Stimulated activated CD4-positive, alpha-beta T cell treated with anti-CD3 and anti-CD28 coated beads, Interleukin-2, amount 100 ng/mL, for 4 hours (primary cell): ENCODE measurements around the gene CNGB1.
"Not testable (repeated sequence)": the region's sequence is repeated elsewhere in the genome, so short reads cannot be mapped to it uniquely, and the experiment has no call there.

Experiments used
- DNase-seq: peaks from one replicate; pipeline ENCODE4 v3.0.0-alpha.2; 2020; ENCODE audit warnings: low read depth

Gene CNGB1

GRCh38 chr16:57970970-57971369, at the start of gene CNGB1:
CNGB1 (minus strand) TSS chr16:57971128; CDS start chr16:57967286, 3,842 bp downstream.
- DNase-seq, result no peak

- no peak for DNase-seq
These were observed 49.1 kb upstream of the CNGB1 start for GRCh38 chr16:58019866-58020538.

- no peak for DNase-seq
These were observed 47.9 kb upstream of the CNGB1 start for GRCh38 chr16:58018803-58019202.

- DNase-seq, result no peak
These were observed 46.0 kb upstream of the CNGB1 start for GRCh38 chr16:58016840-58017446.

GRCh38 chr16:58013201-58013956, 42.5 kb upstream of the CNGB1 start:
- DNase-seq, result no peak

GRCh38 chr16:58012481-58012880, 41.6 kb upstream of the CNGB1 start:
- DNase-seq, result no peak

- no peak for DNase-seq
These were observed 40.7 kb upstream of the CNGB1 start for GRCh38 chr16:58011652-58012051.

- no peak for DNase-seq
These were observed 40.0 kb upstream of the CNGB1 start for GRCh38 chr16:58010886-58011285.

GRCh38 chr16:58009856-58010416, 39.0 kb upstream of the CNGB1 start:
- no peak for DNase-seq

GRCh38 chr16:58004736-58005135, 33.8 kb upstream of the CNGB1 start:
- not testable (repeated sequence) for DNase-seq

GRCh38 chr16:58002936-58003335, 32.0 kb upstream of the CNGB1 start:
- DNase-seq, result no peak

GRCh38 chr16:58002416-58002800, 31.5 kb upstream of the CNGB1 start:
- DNase-seq, result no peak

GRCh38 chr16:58001781-58002415, 31.0 kb upstream of the CNGB1 start:
- DNase-seq, result no peak

- peak; percentile 73 for DNase-seq
These were observed 30.1 kb upstream of the CNGB1 start, which contains the start of gene USB1 for GRCh38 chr16:58000706-58001676. USB1 (plus strand) TSS chr16:58001407; CDS start chr16:58001484, 77 bp downstream.

GRCh38 chr16:57999971-58000705, 29.2 kb upstream of the CNGB1 start, which contains the start of gene ZNF319:
ZNF319 (minus strand) TSS chr16:58000672; CDS start chr16:57998265, 2,407 bp downstream.
- DNase-seq, result no peak

- no peak for DNase-seq
These were observed 28.5 kb upstream of the CNGB1 start for GRCh38 chr16:57999366-57999970.

GRCh38 chr16:57998992-57999365, 28.1 kb upstream of the CNGB1 start:
- DNase-seq, result no peak

- no peak for DNase-seq
These were observed 27.6 kb upstream of the CNGB1 start for GRCh38 chr16:57998486-57998885.

- no peak for DNase-seq
These were observed 26.8 kb upstream of the CNGB1 start for GRCh38 chr16:57997528-57998265.
